Measurements from ENCODE around the gene COA5.

Gene COA5

DNA sequence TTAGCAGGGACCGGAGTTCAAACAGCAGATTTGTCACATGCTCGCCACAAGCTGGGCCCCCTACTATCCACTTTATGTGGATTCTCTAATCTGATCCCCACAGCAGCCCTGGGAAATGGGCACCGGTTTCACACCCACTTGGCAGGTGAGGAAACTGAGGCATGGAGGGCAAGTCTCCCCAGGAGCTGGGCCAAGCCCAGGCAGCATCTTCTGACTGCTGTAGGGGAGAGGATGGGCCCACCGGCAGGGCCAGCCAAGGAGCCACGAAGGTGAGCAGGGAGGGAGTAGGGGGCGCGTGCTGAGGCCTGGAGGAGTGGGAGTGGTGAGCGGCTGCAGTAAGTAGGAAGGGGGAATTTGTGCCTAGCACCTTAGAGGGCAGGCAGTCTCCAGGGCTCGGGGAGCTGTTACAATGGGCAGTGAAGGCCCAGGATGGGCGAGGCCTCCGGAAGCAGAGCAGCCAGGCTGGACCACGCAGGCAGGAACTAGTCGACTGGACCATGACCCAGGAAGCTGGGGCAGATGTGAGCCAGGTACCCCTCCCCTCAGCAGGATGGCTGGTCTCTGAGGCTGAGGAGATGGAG is 37.1 kb downstream of the COA5 start:
- no peak for DNase-seq

DNA sequence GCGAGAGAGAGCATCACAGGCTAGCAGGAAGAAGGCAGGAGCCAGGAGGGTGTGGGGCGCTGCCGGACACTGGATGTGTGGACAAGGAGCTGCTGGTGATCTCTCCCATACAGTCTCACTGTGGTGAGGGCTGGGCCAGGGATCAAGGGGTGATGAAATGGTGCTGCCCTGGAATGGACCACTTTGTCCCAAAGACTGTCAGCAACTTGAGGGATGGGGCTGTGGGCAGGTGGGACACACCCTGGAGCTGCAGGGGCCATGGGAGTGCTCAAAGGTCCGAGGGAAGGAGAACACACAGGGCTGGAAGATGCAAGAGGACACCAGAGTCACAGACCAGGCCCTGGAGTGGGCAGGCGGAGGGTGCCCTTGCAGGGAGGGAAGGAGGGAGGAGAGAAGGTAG is 38.0 kb downstream of the COA5 start:
- no peak for DNase-seq

DNA sequence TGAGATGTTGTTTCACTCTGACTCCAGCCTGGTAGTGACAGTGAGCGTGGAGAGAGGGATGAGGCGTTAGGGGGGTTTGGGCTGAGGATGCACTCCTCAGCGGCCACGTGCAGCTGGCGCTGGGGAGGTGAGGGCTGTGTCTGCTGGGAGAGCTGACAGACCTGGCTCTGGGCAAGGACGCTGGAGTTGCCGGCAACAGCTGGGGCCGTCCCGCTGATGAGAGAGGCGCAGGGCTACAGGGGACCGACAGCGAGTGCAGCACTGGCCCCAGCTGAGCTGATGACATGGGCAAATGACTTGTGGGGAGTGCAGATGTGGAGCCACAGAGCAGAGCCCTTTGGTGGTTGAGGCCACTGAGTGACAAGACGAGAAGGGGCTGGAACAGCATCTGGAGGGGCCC is 38.4 kb downstream of the COA5 start:
- DNase-seq = no peak

DNA sequence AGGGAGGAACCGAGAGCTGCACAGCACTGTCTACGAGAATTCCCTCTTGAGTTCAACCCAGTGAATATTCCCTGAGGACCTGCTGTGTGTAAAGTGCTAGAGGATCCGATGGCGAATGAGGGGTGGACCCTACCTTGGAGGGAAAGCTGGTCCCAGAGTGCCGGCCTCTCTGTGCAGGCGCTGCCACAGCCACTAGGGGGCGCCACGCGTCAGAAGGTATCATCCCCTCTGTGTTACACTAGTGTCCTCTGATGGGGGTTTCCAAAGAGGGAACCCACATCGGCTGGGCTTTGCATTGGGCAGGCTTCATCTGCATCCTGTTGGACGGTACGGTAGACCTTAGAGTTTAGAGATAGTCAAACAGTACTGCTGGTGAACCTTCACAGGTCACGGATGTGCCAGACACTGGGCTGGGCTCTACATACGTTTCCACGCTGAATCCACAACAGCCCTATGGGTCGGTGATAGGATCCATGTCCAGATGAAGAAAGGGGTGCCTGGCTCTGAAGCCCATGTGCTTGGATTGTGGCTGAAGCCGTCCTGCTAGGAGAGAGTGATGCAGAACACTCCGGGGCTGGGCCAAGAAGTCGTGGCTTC is 39.0 kb downstream of the COA5 start:
- DNase-seq = peak; percentile 76 to 80

DNA sequence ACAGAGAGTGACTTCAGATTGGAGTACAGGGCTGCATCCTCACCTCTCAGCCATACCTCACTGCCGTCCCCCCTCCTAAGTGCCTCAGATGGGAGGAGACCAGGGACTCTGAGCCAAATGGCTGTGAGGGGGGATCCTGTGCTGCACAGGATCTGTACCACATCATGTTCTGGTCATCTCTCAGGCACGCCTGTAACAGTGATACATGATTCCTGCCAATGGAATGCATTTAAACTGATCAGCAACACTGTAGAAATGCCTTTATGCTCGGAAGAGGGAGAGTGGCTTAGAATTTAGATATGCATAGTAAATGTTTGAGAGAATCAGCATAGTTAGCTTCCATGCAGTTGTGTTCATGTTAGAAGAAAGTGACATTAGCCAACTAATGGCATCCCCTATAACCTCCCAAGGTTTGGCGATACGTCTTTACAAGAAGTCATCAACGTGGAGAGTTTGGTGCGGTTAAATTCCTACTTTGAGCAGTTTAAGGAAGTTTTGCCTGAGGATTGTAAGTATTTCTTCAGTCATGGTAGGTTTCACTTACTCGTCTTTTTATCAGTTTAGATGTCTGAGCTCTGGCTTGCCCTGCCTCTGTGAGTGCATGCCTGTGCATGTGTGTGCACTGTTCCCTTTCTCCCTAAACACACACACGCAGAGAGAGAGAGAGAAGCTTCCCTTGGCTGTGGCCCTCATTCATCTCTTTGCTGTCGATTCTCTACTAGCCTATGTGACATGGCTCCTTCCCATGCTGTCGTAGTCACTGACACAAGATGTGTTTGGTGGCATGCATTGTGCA is 40.0 kb downstream of the COA5 start:
- no peak for DNase-seq

DNA sequence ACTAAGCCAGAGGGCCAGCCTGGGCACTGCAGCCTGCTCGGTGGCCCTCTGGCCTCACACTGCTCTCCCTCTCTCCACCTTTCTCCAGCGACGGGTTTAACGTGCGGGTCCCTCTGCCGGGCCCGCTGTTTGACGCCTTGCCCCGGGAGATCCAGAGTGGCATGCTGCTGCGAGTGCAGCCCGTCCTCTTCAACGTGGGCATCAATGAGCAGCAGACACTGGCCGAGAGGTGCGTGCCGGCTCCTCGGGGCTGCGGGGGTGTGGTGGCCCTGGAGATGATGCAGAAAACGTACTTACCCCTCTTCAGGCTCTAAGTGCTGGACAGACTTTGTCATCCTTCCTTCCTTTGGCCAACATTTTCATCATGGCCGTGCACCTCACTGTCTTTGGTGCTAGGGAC is 42.4 kb downstream of the COA5 start:
- no peak for DNase-seq

DNA sequence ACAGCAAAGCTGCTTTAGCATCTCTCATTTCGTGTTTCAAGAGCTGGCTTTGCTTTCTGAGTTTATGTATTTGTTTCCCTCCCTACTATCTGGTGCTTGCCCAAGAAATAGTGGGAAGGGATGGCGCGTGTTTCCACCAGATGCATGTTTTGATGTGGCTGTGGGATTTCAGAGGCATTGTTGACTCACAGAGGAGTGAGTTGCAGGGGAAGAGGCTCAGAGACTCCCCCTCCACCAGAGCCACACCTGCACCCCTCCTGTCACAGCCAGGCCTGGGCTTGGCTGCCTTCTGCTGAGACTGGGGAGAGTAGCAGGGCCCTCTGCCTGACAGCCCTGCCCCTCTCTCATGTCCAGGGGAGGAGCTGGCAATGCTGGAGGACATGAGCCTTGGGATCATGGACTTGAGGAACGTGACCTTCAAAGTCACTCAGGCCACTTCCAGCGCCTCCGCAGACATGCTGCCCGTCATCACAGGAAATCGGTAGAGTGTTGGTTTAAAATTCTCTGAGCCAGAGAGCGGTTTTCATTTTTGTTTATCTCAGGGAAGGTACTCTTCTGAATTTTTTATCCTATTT is 42.9 kb downstream of the COA5 start:
- no peak for DNase-seq

DNA sequence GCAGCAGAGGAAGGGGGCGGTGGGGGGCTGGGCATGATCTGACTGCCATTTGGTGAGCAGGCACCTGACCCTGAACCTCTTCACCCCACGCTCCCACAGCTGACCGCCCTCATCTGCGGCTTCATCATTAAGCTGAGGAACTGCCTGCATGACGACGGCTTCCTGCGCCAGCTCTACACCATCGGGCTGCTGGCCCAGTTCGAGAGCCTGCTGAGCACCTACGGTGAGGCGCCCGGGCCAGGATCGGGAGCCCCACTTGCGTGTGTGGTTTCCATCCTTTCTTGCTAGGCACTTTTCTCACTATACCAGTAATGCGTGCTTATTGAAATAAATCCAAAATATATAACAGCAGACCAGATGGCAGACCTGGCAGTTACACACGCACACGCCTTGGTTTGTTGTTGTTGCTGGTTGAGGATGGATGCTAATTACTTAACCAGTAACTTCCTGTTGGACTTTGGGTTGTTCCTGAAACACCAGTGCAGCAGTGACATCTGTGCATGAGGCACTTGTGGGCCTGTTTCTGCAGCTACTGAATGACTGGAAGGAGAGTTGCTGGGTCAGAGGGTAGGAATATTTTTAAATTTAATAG is 43.7 kb downstream of the COA5 start:
- no peak for DNase-seq

DNA sequence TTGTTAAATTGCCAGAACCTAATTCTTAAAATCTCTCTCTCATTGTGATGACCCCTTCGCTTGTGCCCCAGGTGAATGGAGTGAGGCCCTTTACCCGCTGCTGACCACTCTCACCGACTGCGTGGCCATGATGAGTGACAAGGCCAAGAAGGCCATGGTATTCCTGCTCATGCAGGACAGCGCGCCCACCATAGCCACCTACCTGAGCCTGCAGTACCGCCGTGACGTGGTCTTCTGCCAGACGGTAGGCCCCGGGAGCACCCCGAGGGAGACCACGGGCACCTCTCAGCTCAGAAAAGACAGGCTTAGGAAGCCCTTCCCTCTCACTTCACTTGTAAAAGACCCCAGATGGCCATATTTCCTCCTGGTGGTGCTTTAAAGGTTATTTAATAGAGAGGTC is 44.9 kb downstream of the COA5 start:
- DNase-seq = no peak

DNA sequence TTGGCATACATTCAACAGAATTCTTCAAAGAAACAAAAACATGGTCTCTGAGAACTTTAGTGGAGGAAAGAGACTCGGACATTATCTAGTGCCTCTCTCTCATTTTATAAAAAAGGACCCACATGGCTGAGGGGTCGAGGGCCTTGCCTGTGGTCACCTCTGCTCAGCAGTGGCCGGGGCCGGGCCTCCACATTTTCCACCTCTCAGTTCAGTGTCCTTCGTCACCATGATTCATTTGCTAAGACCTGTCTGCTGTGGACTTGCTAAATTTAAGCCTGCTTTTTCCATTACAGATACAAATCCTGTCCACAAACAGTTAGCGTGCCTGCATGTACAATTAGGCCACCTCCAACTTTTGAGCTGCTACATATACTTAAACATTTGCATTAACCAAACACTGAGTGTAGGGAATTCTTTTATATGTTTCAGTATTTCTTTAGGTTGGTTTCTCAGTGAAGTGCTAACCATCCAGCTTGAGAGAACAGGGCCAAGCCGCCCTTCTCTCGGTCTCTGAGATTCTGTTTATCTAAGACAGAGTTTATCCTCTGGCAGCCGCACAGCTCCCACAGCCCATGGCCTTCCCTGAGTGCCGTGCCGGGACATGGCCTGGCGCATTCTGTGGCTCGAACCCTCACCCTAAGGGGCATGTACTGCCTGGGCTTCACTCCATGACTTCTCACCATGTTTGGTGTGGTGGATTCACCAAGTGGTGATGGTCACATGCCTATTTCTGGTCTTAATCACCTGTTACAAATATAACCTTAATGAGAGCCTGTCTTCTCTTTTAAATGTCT is 46.2 kb downstream of the COA5 start:
- DNase-seq = no peak

DNA sequence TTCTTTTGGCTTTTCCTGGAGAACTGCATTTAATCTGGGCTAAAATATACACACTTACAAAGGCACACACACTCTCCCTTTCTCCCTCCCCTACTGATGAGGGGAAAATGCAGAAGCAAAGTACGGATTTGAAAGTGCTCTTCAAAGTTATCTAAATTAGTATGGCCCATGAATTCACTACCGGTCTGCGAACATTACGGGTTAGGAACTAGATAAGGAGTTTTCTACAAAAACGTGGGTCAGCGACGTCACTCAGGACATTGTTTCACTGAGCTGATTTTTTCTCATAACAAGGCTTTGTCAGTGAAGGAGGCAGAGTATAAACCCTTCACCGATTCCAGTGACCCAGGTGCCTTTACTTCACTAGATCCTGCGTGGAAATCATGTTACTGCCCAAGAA is 47.3 kb downstream of the COA5 start:
- DNase-seq = no peak

DNA sequence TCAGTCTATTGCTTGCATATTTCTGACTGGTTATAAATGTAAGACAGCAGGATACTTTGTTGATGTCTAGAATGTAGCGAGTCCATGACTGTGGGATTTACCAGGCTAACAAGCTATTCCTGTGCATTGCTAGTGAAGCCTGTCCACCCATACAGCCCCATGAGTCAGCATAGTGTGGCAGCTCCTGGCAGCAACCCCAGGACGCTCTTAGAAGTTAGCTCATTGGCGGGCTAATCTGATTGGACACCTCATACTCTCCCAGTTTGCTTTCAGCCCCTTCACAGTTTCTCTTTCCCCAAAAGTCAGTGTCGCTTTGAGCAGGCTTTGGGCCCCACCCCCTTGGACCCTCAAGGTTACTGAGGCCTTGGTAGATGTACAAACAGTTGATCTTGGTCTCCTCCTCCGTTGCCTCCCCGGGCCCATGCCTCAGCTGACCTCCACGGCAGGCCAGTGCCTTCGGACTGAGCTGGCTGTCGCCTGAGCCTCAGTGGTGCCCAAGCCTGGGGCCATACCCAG is 48.0 kb downstream of the COA5 start:
- no peak for DNase-seq

DNA sequence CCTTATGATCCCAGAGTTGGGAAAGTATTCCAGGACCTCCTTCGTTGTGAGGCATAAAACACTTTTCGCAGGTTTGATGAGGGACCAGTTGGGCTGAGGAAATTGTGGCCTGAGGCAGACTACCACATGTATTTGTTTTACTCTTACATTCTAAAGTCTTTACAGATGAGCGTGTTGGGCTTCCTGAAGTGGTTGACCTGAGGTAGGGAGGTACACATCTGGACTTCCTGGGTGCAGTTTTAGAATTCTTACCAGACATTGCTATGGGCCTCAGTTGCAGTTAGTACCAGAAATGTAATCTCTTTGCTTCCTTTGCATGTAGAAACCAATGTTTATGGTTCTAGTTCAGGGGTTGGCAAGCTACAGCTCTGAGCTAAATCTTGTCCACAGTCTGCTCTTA is 48.7 kb downstream of the COA5 start:
- DNase-seq = no peak

DNA sequence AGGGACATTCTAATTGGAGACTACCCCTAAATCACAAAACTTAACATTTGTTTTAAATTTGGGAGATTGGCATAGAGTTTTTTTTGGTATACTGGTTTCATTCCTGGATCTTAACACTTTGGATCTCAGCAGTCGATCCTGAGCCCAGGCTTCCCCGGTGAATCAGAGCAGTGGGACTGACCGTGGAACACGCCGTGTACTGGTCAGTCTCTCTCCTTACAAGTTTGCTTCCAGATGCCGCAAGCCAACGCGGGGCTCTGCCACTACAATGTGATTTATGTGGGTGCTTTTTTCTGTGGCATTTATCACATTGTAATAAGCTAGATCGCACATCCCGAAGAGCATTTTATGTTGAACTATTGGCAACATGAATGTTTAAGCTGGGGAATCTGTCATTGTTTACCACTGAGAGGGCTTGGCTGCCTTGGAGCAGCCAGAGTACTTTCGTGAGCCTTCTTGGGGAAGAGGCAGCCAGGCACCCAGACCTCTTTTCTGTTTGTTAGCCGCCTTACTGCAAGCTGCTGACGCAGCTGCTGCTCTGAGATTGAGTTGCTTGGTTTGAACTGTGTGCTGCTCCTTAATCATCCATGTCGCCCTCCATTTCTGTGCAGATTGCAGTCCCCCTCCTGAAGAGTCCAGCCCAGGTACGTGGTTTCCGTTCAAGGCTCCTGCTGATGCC is 49.3 kb downstream of the COA5 start:
- DNase-seq = no peak

DNA sequence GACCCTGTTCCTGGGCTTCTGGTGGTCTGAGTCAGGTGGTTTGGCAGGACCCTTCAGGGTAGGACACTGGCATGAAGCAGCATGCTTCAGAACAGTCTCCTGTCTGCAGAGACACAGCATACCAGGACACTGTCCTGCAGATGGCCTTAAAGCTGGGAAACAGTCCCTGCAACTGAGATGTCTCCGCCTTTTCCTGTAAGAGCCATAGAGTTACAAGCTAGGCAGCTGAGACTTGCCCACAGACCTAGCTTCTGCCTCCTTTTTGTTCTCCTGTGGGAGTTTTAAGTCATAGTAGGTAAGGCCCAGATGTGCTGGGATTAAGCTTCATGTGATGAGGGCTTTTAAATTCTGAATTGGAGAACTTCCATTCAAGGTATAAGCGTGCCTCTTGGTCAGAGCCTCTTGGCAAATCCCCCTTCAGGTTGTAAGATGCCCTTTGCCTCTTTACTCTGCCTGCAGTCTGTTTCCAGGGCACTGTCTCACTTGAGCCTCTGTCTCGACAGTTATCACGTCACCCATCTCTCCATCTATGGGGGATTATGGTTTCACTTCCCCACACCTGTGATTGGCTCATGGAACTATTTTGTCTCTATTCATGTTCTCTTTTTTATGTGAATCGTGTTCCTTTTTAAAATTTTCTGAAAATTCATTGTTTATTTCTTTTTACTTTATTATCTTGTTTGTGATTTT is 51.8 kb downstream of the COA5 start:
- no peak for DNase-seq

DNA sequence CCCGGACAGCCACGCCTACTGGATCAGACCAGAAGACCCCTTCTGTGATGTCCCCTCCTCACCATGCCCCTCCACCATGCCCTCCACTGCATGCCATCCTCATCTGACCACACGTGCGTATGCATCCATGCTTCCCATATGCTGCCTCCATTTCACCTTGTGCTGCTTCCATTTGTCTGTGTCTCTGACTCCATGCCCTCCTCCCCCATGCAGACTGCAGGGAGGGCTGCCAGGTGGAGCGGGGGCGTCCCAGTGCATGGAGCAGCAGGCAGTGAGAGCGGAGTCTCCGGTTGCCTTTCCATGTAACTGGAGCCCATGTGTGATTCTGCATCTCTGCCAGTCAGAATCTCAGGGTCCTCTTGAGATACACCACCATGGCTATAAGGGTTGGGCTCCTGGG is 52.6 kb downstream of the COA5 start:
- no peak for DNase-seq

DNA sequence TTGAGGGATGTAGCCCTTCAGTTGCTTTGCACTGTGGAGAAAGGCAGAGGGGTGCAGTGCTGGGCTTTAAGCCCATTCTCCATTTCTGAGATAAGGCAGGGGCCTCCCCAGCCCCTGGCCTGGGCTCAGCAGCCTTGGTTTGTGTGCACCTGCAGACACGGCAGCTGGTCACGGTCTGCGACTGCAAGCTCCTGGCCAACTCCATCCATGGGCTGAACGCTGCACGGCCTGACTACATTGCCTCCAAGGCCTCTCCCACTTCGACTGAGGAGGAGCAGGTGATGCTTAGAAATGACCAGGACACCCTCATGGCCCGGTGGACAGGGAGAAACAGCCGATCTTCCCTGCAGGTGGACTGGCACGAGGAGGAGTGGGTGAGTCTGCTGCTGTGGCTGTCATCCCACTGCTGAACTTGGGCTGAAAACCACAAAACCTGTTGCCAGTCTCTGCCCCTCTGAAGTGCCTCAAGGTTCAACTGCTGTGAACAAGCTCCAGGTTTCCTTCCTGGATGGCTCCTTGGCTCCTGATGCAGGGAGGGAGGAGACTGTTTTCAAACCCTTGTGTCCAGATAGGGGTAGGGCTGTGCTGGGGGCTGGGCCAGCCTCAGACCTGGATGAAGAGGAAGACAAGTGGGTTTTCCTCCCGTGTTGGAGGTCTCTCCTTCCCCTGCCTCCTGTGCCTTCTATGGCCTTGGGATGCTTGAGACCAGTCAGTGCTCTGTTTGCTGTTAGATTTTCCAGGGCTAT is 54.0 kb downstream of the COA5 start:
- DNase-seq = no peak

DNA sequence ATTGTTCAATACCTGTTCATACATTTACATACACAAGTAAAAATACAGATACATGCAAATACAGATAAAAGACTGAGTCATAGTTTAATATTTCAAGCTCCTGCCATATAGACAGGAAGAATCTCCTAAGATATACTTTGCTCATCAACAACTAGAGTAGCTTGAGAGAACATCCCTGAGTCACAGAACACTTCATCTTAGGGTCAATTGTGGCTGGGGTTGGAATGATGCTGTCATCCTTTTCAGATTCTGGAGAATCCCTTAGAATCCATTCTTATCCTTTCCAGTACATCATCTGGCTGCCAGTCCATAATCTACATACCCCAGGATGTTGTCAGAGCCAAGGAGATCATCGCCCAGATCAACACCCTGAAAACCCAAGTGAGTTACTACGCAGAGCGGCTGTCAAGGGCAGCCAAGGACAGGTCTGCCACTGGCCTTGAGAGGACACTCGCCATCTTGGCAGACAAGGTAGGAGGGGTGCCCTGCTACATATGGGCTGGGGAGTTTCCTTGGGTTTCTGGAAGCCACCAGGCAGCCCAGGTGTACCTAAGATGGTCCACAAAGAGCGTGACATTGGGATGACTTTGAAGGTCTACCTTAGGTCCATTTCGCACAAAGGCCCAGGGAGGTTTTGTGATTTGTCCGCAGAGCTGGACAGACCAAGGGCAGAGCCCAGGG is 55.7 kb downstream of the COA5 start:
- no peak for DNase-seq

DNA sequence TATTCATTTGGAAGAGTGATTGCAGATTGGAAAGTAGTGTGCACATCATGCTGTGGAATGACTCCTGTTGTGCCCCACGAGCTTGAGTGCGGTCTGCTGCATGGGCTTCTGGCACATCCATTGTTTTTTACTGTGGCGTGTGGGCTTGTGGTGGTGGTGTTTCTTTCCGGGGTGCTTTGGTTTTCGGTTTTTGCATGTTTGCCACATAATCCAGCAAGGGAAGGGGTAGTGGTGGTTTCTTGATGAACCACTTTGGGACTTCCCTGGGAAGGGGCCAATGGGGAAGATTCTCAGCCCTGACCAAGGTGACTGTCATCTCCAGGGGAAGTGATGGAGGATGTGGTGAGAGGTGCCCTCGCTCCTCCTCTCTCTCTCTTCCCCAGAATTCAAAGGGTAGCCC is 57.0 kb downstream of the COA5 start:
- DNase-seq = peak; percentile 9 to 34

DNA sequence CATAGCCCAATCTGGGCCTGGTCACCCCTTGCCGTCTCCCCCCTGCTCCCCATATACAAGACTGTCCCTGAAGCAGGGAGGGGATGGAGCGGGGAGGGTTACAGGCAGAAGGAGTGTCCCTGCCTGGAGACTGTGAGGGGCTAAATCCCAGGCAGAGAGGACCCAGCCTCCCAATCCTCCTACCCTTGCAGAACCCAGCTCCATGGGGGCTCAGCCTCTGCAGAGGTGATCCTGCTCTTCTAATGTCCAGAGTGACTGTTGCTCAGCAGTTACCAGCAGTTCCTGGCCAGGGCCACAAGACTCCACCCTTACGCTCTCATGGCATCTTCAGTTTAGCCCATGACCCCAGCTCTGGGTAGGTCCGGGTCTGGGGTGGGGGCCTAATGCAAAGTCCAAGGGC is 58.1 kb downstream of the COA5 start:
- DNase-seq = no peak
